Vagina (tissue), 2 donors: ENCODE measurements around the gene HPGDS.
"Not testable (repeated sequence)": the region's sequence is repeated elsewhere in the genome, so short reads cannot be mapped to it uniquely, and the experiment has no call there.

Experiments used
- CTCF ChIP-seq, 3 experiments: fragments of 450-650 bp in 2 of 3; fragments of 200-600 bp in 1 of 3; sonication (generic) in 1 of 3; IDR thresholded peaks; one replicate each; pipeline ENCODE4 v1.5.1; 2017 to 2019; ENCODE audit warnings: antibody characterized with exemption in 3 of 3, mild to moderate bottlenecking in 2 of 3, moderate library complexity in 2 of 3
- POLR2A ChIP-seq, 2 donors: fragments of 450-650 bp; IDR thresholded peaks; one replicate each; pipeline ENCODE4 v1.6.1; 2017; ENCODE audit warnings: antibody characterized with exemption in 2 of 2, mild to moderate bottlenecking in 2 of 2, moderate library complexity in 2 of 2

GRCh38 chr4:94385452-94385851, 42.8 kb upstream of the HPGDS start:
- TF ChIP-seq CTCF, POLR2A (IDR thresholded peaks at IDR 0.05): not testable (repeated sequence)
